Mesendoderm (in vitro differentiated cells): ENCODE results near the gene HRCT1.

ENCODE experiments used
- DNase-seq: peaks from one replicate; pipeline ENCODE4 v3.0.0; 2013
- H2AK5ac ChIP-seq: 2 replicates; pipeline ENCODE4 v1.6.1; 2013; ENCODE audit warnings: low read length, inconsistent platforms
- H2BK120ac ChIP-seq: 2 replicates; pipeline ENCODE4 v1.6.1; 2013; ENCODE audit warnings: low read depth, mild to moderate bottlenecking, low read length, moderate library complexity, mixed read lengths
- H2BK15ac ChIP-seq: replicated peaks from 2 replicates; pipeline ENCODE4 v1.6.1; 2013; ENCODE audit warnings: low read depth, mild to moderate bottlenecking, moderate library complexity
- H2BK5ac ChIP-seq: 2 replicates; pipeline ENCODE4 v1.6.1; 2013; ENCODE audit warnings: low read length, inconsistent platforms
- H3K18ac ChIP-seq: 2 replicates; pipeline ENCODE4 v1.6.1; 2013; ENCODE audit warnings: mild to moderate bottlenecking, low read length, mixed read lengths
- H3K23ac ChIP-seq: one replicate; pipeline ENCODE4 v1.6.1; 2013; ENCODE audit warnings: low read length
- H3K27ac ChIP-seq: 2 replicates; pipeline ENCODE4 v1.5.1; 2013; ENCODE audit warnings: low read depth, mild to moderate bottlenecking, inconsistent platforms, low read length, moderate library complexity
- H3K27me3 ChIP-seq: 2 replicates; pipeline ENCODE4 v1.6.1; 2013; ENCODE audit warnings: low read length, control low read depth, mild to moderate bottlenecking, inconsistent platforms; ENCODE audit not compliant: insufficient read depth, poor library complexity
- H3K36me3 ChIP-seq: 2 replicates; pipeline ENCODE4 v1.6.1; 2013; ENCODE audit warnings: low read length, inconsistent platforms; ENCODE audit not compliant: control insufficient read depth, insufficient read depth
- H3K4ac ChIP-seq: one replicate; pipeline ENCODE4 v1.6.1; 2013; ENCODE audit warnings: low read depth, mild to moderate bottlenecking, low read length, moderate library complexity
- H3K4me1 ChIP-seq: 2 replicates; pipeline ENCODE4 v1.6.1; 2013; ENCODE audit warnings: low read depth, low read length, inconsistent platforms; ENCODE audit not compliant: control insufficient read depth
- H3K4me2 ChIP-seq: 2 replicates; pipeline ENCODE4 v1.6.1; 2013; ENCODE audit warnings: low read length
- H3K4me3 ChIP-seq: 2 replicates; pipeline ENCODE4 v1.5.1; 2013; ENCODE audit warnings: mild to moderate bottlenecking, low read length
- H3K56ac ChIP-seq: one replicate; pipeline ENCODE4 v1.6.1; 2013; ENCODE audit warnings: low read length
- H3K79me1 ChIP-seq: 2 replicates; pipeline ENCODE4 v1.6.1; 2013; ENCODE audit warnings: low read length, inconsistent platforms
- H3K79me2 ChIP-seq: 2 replicates; pipeline ENCODE4 v1.6.1; 2013; ENCODE audit warnings: mild to moderate bottlenecking, low read length; ENCODE audit not compliant: control insufficient read depth, insufficient read depth
- H3K9ac ChIP-seq: 2 replicates; pipeline ENCODE4 v1.6.1; 2013; ENCODE audit warnings: low read length, inconsistent platforms
- H4K5ac ChIP-seq: one replicate; pipeline ENCODE4 v1.6.1; 2013; ENCODE audit warnings: low read length
- H4K8ac ChIP-seq: one replicate; pipeline ENCODE4 v1.6.1; 2013; ENCODE audit warnings: low read depth, mild to moderate bottlenecking, control low read depth, low read length, moderate library complexity
- WGBS: extraction: QIAGEN DNeasy Blood & Tissue Kit; methylation state at CpG from one replicate; pipeline ENCODE4 v1.1.7; 2013; ENCODE audit warnings: low lambda C conversion rate, missing lambda C conversion rate; ENCODE audit not compliant: insufficient coverage; ENCODE audit errors: extremely low coverage; 5-methylcytosine and 5-hydroxymethylcytosine counted together

The HRCT1 gene

DNA sequence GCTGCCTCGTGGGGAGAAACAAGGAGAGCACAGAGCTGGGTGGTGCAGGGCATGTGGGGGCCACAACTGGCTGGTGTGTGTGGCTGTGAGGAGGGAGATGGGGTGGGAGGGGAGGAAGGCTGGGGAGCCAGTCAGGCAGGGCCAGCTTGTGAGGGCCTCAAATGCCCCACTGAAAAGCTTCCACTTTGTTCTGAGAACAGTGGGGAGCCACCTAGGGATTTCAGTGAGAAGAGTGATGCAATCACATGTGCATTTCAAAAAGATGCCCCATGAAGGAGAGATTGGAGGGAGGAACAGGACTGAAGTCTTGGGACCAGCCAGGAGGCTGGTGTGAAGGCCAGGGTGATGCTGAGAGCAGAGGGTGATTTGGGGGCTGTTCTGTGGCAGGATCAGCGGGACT, 37.1 kb upstream of the HRCT1 start:
- WGBS, result no CpG with 5 or more reads among the region's 2 CpGs

DNA sequence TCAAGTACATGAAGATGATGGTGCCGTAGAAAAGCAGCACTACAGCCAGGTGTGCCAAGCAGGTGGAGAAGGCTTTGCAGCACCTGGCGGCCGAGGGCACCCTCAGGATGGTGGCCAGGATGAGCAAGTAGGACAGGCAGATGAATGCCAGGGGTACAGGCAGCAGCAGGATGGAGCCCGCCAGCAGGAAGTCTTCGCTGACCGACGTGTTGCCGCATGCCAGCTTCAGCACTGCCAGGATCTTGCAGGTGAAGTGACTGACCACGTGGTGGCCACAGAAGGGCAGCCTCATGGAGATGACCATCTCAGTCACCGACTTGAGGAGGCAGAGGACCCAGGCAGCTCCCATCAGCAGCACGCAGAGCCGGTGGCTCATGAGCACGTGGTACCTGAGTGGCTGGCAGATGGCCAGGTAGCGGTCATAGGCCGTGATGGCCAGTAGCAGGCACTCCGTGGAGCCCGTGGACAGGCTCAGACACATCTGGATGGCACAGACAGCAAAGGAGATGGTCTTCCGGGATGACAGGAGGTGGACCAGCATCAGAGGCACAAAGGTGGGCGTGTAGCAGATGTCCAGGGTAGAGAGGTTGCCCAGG, 36.3 kb upstream of the HRCT1 start:
- Histone ChIP-seq H2BK15ac (no peak overlapping the region), H3K4ac (no peak overlapping the region), H3K79me1 (no peaks in the 10 kb centered on the region), H3K4me2 (no peak overlapping the region), H3K27ac (no peak overlapping the region), H2AK5ac (no peak overlapping the region), H3K4me3 (no peak overlapping the region), H2BK120ac (no peak overlapping the region), H3K9ac (no peak overlapping the region), H3K56ac (no peak overlapping the region), H3K27me3 (no peaks in the 10 kb centered on the region), H4K8ac (no peak overlapping the region), H3K36me3 (no peaks in the 10 kb centered on the region), H3K79me2 (no peaks in the 10 kb centered on the region), H4K5ac (no peak overlapping the region), H2BK5ac (no peak overlapping the region), H3K23ac (no peak overlapping the region), H3K4me1 (no peaks in the 10 kb centered on the region), H3K18ac (no peak overlapping the region)
- WGBS, result no CpG with 5 or more reads among the region's 19 CpGs
- no peak for DNase-seq

More for the DNA sequence above, 37.1 kb upstream of the HRCT1 start:
- DNase-seq, result peak; percentile 25
- Histone ChIP-seq H3K4me2 (no peak overlapping the region), H3K9ac (no peak overlapping the region), H3K4ac (no peak overlapping the region), H2BK5ac (no peak overlapping the region), H4K8ac (no peak overlapping the region), H2BK120ac (no peak overlapping the region), H3K27me3 (no peaks in the 10 kb centered on the region), H4K5ac (no peak overlapping the region), H3K79me1 (no peaks in the 10 kb centered on the region), H3K36me3 (no peaks in the 10 kb centered on the region), H3K4me1 (no peaks in the 10 kb centered on the region), H2AK5ac (no peak overlapping the region), H3K18ac (no peak overlapping the region), H3K27ac (no peak overlapping the region), H3K56ac (peak overlapping the region; percentile 34), H2BK15ac (no peak overlapping the region), H3K23ac (no peak overlapping the region), H3K79me2 (no peaks in the 10 kb centered on the region), H3K4me3 (no peak overlapping the region)

DNA sequence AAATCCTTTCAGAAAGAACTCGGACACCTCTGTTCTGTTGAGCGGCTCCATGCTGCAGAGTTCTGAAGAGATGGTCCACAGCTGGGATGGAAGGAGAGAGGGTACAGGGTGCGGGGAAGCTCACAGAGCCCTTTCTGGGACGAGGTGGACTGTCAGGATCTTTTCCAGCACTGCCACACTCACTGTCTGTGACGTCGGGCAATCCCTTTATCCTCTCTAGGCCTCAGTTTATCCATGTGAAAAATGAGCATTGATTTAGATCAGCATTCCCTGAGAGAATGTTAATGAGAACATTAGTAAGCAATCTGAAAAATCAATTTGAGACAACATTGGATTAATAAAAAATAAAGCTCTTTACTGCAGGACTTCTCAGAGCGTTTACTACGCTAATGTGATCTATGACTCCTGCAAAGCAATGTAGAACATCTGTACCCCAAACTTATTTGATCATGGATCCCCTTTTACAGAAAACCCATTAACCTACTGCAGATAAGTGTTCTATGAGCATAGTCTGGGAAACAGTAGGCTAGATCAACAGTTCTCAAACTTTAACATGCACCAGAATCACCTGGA, 35.6 kb upstream of the HRCT1 start, which contains the start of gene OR13J1:
Gene OR13J1 (minus strand): TSS at position 51 of the 573 bp plus-strand sequence. CDS start 0 bp downstream, at position 51.
- no peak within 1 kb of the TSS for H3K56ac ChIP-seq
- no peak within 1 kb of the TSS for H3K23ac ChIP-seq
- H3K36me3 ChIP-seq, result no peaks in the 10 kb centered on the region
- H2BK15ac ChIP-seq, result no peak within 1 kb of the TSS
- no peak within 1 kb of the TSS for H2AK5ac ChIP-seq
- WGBS, result no CpG with 5 or more reads among the region's 8 CpGs
- no peaks in the 10 kb centered on the region for H3K79me2 ChIP-seq
- H3K79me1 ChIP-seq, result no peaks in the 10 kb centered on the region
- no peak within 1 kb of the TSS for H3K4me2 ChIP-seq
- no peak for DNase-seq
- no peak within 1 kb of the TSS for H3K4ac ChIP-seq
- H3K9ac ChIP-seq, result no peak within 1 kb of the TSS
- H3K18ac ChIP-seq, result no peak within 1 kb of the TSS
- H2BK5ac ChIP-seq, result no peak within 1 kb of the TSS
- no peaks in the 10 kb centered on the region for H3K4me1 ChIP-seq
- H4K8ac ChIP-seq, result no peak within 1 kb of the TSS
- no peak within 1 kb of the TSS for H3K27ac ChIP-seq
- no peak within 1 kb of the TSS for H3K4me3 ChIP-seq
- no peaks in the 10 kb centered on the region for H3K27me3 ChIP-seq
- no peak within 1 kb of the TSS for H4K5ac ChIP-seq
- no peak within 1 kb of the TSS for H2BK120ac ChIP-seq

DNA sequence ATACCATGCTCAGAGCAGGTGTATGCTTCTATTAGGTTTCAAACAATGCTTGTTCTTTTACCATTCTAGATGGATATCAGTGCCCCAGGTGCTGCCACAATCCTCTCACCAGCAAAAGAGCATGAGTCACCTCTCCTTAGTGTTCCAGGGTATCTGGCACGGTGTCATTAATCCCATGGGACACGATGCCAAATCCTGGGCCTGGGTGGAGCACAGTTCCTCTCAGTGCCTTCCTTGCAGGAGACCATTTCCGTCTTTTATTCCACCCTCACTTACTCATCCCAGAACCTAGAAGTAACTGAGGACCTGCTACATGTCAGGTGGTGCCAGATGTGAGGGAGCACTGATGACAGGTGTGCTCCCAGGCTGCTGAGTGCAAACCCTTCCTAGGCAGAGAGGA, 34.5 kb upstream of the HRCT1 start:
- Histone ChIP-seq H3K56ac (no peak overlapping the region), H2BK5ac (no peak overlapping the region), H3K36me3 (no peaks in the 10 kb centered on the region), H3K79me2 (no peaks in the 10 kb centered on the region), H3K4me1 (no peaks in the 10 kb centered on the region), H2AK5ac (no peak overlapping the region), H3K79me1 (no peaks in the 10 kb centered on the region), H4K8ac (no peak overlapping the region), H2BK15ac (no peak overlapping the region), H3K4me3 (no peak overlapping the region), H3K27me3 (no peaks in the 10 kb centered on the region), H3K4me2 (no peak overlapping the region), H3K23ac (no peak overlapping the region), H3K18ac (no peak overlapping the region), H2BK120ac (no peak overlapping the region), H4K5ac (no peak overlapping the region), H3K27ac (no peak overlapping the region), H3K4ac (no peak overlapping the region), H3K9ac (no peak overlapping the region)
- no peak for DNase-seq
- WGBS, result no CpG with 5 or more reads among the region's 3 CpGs

DNA sequence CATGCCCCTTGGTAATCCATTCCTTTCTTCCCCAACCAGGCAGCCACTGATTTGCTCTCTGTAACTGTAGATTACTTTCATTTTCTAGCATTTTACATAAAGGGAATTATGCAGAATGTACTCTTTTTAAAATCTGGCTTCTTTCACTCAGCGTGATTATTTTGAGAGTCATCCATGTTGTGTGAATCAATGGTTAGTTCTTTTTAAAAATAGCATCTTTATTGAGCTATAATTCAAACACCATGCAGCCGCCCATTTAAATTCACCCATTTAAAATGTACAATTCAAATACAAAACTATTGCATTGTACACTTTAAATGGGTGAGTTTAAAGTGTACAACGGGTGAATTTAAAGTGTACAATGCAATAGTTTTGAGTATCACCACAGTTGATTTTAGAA, 33.5 kb upstream of the HRCT1 start:
- no CpG with 5 or more reads among the region's 3 CpGs for WGBS

More for the DNA sequence above, 33.5 kb upstream of the HRCT1 start:
- Histone ChIP-seq H4K8ac (no peak overlapping the region), H3K56ac (no peak overlapping the region), H3K4me2 (no peak overlapping the region), H3K79me1 (no peaks in the 10 kb centered on the region), H3K23ac (no peak overlapping the region), H3K18ac (no peak overlapping the region), H3K4me1 (no peaks in the 10 kb centered on the region), H3K4ac (no peak overlapping the region), H3K9ac (no peak overlapping the region), H3K27me3 (no peaks in the 10 kb centered on the region), H3K79me2 (no peaks in the 10 kb centered on the region), H2BK5ac (no peak overlapping the region), H3K4me3 (no peak overlapping the region), H2AK5ac (no peak overlapping the region), H2BK120ac (no peak overlapping the region), H4K5ac (no peak overlapping the region), H3K36me3 (no peaks in the 10 kb centered on the region), H2BK15ac (no peak overlapping the region), H3K27ac (no peak overlapping the region)
- no peak for DNase-seq
